CD4-positive, alpha-beta T cell treated with Interleukin-15 for 4 hours (primary cell): ENCODE measurements around the gene ELMO1.

Experiments used
- DNase-seq: peaks from one replicate; pipeline ENCODE4 v3.0.0-alpha.2; 2020; ENCODE audit warnings: low spot score

Gene ELMO1

GRCh38 chr7:37471619-37472018 is 23.0 kb upstream of the ELMO1 start:
- no peak for DNase-seq

- DNase-seq = no peak
Measured at GRCh38 chr7:37467002-37467401, 18.3 kb upstream of the ELMO1 start.

- no peak for DNase-seq
Measured at GRCh38 chr7:37462138-37462537, 13.5 kb upstream of the ELMO1 start.

- no peak for DNase-seq
Measured at GRCh38 chr7:37455081-37455480, 6.4 kb upstream of the ELMO1 start.

GRCh38 chr7:37452346-37452745 is 3.7 kb upstream of the ELMO1 start:
- DNase-seq = no peak

- DNase-seq = no peak
Measured at GRCh38 chr7:37450035-37450434, 1.4 kb upstream of the ELMO1 start.

- no peak for DNase-seq
Measured at GRCh38 chr7:37449621-37450020, 957 bp upstream of the ELMO1 start.

- no peak for DNase-seq
Measured at GRCh38 chr7:37448011-37448635, 541 bp downstream of the ELMO1 start.

GRCh38 chr7:37446371-37446770 is 2.3 kb downstream of the ELMO1 start:
- no peak for DNase-seq

- no peak for DNase-seq
Measured at GRCh38 chr7:37445790-37446189, 2.9 kb downstream of the ELMO1 start.

- DNase-seq = no peak
Measured at GRCh38 chr7:37445064-37445723, 3.5 kb downstream of the ELMO1 start.

GRCh38 chr7:37443627-37444026 is 5.0 kb downstream of the ELMO1 start:
- DNase-seq = no peak

- DNase-seq = no peak
Measured at GRCh38 chr7:37442268-37442667, 6.4 kb downstream of the ELMO1 start.

- no peak for DNase-seq
Measured at GRCh38 chr7:37441816-37442215, 6.8 kb downstream of the ELMO1 start.

- no peak for DNase-seq
Measured at GRCh38 chr7:37441386-37441760, 7.3 kb downstream of the ELMO1 start.

- DNase-seq = peak; percentile 31
Measured at GRCh38 chr7:37440738-37441385, 7.8 kb downstream of the ELMO1 start.

GRCh38 chr7:37439653-37440026 is 9.0 kb downstream of the ELMO1 start:
- DNase-seq = no peak

GRCh38 chr7:37438906-37439652 is 9.6 kb downstream of the ELMO1 start:
- no peak for DNase-seq

- DNase-seq = no peak
Measured at GRCh38 chr7:37435156-37435855, 13.4 kb downstream of the ELMO1 start.

- DNase-seq = no peak
Measured at GRCh38 chr7:37434529-37434928, 14.1 kb downstream of the ELMO1 start.

GRCh38 chr7:37433166-37433565 is 15.5 kb downstream of the ELMO1 start:
- no peak for DNase-seq

- DNase-seq = peak; percentile 25
Measured at GRCh38 chr7:37432281-37432920, 16.3 kb downstream of the ELMO1 start.
